Activated CD8-positive, alpha-beta memory T cell treated with anti-CD3 and anti-CD28 coated beads for 4 hours (primary cell): ENCODE results near the gene DOCK7.
"Not testable (repeated sequence)": the region's sequence is repeated elsewhere in the genome, so short reads cannot be mapped to it uniquely, and the experiment has no call there.

Source experiments
- DNase-seq, 2 donors: peaks; one replicate each; pipeline ENCODE4 v3.0.0-alpha.2; 2020; ENCODE audit warnings: low read depth in 2 of 2

Gene DOCK7

DNA sequence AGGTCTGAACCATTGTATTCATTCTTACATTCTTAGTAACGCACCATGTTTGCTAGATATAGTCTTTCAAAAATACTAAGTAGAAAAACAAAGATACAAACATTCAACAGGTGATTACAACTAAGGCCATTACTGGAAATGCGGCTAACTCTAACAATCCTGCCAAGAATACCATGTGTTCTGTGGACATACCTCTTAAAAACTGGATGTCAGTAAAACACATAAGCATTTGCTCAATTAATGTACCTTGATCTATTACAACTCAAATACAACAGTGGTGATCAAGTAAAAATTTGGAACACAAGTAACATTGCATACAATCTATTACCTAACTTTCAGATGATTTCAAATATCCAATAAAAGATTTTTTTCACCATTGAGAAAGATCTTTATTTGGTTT is 75.4 kb downstream of the DOCK7 start:
- no peak for DNase-seq

- not testable (repeated sequence) for DNase-seq
Observed at GRCh38 chr1:62610588-62610987, 77.6 kb downstream of the DOCK7 start.

DNA sequence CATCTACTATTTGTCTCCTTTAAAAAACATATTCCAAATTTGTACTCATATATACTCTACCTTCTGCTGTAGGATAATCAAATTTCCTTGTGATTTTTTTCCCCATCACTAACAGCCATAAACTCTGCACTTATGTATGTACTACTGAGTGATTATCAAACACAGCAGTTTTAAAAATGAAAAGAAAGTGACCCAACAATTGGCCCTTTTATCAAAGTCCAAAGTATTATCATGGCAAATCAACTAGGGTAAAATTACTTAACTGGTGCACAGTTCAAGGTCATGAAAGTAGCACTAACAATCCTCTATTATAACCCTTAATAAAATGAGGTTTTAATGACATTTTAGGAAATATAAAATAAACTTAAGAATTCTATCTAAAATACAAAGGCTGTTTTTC is 79.3 kb downstream of the DOCK7 start:
- DNase-seq = no peak

DNA sequence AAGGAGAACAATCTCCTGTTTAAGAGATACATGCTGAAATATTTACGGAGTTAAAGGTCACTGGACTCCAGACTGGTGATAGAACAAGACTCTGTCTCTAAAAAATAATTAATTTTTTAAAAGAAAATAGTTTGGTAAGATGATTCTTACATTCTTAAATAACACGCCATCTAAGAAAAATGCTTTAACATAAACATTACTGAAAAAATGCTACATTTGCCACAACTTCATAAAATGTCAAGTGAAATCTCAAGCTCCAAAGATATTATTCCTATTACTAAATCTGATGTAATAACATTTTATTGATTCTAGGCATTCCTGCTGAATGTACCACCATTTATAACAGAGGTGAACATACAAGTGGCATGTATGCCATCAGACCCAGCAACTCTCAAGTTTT is 86.7 kb downstream of the DOCK7 start:
- DNase-seq = no peak

DNA sequence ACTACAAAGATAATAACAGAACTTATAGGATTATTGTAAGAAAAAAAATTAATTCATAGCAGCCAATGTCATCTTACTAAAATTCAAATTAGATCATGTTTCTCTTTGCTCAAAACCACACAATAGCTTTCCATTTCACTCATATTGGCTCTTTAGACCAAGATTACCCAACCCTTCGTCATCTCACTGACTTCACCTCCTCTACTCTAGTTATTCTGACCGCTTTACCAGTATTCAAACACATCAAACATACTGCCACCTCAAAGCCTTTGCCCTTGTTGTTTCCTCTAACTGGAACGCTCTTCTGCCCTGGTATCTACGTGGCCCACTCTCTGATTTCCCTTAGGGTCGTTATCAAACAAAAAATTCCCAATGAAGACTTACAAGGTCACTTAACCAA is 89.1 kb downstream of the DOCK7 start:
- no peak for DNase-seq

- no peak for DNase-seq
Observed at GRCh38 chr1:62597281-62597680, 90.9 kb downstream of the DOCK7 start, which contains the start of gene ANGPTL3. TSS of gene ANGPTL3 (plus strand) at chr1:62597520. CDS start at chr1:62597567, 47 bp downstream.

- no peak for DNase-seq
Observed at GRCh38 chr1:62595647-62596046, 92.5 kb downstream of the DOCK7 start.

DNA sequence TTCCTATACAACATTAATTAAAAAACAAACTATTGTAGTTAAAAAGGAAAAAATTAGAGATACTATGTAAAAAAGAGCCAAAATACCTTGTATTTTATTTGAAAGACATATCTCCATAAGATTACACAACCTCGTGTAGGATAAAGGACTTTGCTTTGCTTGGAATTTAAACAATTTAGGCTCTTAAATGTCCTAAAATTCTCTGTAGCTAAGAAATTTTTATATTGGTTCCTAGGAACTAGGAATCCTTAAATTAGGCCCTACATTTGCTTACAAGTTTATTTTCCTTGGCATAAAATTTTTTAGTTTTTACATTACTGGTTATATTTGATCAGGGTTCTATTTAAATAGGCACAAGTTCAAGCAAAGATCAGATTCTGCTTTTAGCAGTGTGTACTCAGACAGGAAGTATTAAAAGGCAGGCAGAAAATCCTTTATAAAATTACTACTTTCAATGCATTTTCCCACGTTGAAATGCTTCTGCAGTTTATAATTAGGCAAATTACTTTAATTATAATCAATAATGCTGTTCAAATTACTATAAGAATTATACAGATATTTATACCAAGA is 94.3 kb downstream of the DOCK7 start:
- DNase-seq = no peak

- DNase-seq = no peak
Observed at GRCh38 chr1:62590970-62591368, 97.2 kb downstream of the DOCK7 start.

DNA sequence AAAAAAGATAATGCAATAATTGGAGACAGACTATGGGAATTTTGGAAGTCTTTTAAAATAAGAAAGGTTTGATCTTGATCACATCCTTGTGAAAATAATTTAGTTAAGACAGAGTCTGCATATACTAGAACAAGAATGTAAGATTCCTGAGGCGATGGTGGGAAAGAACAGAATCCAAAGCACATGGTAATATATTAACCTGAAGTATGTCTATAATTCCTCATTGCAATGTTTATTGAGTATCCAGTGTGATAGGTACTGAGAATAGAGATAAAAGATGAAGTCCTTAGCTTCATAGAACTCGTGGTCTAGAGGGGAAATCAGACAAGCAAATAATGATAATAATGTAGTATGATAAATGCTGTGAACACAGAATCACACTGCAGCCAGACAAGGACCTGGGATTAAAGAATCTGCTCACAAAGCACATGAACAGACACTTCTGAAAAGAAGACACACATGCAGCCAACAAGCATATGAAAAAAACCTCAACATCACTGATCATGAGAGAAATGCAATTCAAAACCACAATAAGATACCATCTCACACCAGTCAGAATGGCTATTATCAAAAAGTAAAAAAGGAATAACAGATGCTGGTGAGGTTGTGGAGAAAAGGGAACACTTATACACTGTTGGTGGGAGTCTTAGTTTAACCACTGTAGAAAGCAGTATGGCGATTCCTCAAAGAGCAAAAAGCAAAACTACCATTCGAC is 97.8 kb downstream of the DOCK7 start:
- no peak for DNase-seq

DNA sequence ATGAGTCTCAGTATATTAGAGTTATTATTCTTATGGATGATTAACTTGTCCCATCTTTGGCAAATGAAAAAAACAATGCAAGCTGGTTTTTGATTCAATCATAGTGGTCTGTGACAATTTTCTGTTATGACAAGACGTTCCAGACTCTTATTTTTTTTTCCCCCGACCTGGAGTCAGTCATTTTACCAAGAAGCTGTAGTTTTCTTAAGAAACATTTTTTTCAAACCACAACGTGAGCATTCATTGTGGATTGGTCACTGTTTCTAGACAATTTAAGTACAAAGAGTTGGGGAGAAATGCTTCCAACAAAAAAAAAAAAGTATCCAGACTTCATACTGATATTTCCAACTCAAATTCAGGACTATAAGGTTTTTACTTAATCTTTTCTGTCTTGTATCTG is 98.9 kb downstream of the DOCK7 start:
- DNase-seq = no peak

GRCh38 chr1:62588000-62588399 is 100.2 kb downstream of the DOCK7 start:
- DNase-seq = no peak

DNA sequence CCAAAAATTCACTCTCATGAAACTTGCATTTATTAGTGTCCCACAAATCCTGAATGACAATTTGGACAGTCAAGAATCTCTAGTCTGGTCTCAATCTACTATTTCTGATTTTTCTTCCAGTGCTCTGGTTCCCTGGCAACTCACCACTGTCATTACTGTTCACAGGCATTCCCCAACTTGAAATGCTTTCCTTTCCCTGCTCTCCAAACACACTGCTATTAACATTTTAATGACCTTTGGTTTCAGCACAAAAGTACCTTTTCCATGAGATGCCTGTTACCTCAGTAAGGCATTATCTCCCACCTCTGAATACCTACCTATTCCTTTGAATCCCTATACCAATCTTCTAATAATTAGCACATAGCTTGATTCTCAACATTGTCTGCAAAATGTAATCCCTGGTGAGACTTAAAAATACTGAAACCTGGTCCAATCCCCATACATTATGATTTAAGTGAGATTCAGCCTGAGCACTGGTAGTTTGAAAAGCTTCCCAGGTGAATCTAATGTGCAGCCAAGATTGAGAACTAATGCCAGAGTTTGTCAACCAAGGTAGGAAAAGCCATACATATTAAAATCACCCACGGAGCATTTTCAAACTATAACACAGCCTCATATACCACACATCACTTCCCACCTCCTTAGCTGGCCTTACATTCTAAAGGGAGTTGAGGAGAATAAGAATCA is 102.6 kb downstream of the DOCK7 start:
- DNase-seq = no peak

GRCh38 chr1:62573675-62574074 is 114.5 kb downstream of the DOCK7 start:
- DNase-seq = no peak

GRCh38 chr1:62572476-62572875 is 115.7 kb downstream of the DOCK7 start:
- no peak for DNase-seq

- not testable (repeated sequence) for DNase-seq
Observed at GRCh38 chr1:62571517-62571916, 116.7 kb downstream of the DOCK7 start.

DNA sequence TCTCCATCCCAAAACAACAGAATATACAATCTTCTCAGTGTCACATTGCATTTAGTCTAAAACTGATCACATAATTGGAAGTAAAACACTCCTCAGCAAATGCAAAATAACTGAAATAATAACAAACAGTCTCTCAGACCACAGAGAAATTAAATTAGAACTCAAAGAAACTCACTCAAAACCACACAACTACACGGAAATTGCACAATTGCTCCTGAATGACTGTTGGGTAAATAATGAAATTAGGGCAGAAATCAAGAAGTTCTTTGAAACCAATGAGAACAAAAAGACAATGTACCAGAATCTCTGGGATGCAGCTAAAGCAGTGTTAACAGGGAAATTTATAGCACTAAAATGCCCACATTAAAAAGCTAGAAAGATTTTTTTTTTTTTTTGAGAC is 120.3 kb downstream of the DOCK7 start:
- not testable (repeated sequence) for DNase-seq

DNA sequence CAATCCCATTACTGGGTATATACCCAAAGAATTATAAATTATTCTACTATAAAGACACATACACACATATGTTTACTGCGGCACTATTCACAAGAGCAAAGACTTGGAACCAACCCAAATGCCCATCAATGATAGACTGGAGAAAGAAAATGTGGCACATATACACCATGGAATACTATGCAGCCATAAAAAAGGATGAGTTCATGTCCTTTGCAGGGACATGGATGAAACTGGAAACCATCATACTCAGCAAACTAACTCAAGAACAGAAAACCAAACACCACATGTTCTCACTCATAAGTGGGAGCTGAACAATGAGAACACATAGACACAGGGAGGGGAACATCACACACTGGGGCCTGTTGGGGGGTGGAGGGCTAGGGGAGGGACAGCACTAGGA is 121.0 kb downstream of the DOCK7 start:
- not testable (repeated sequence) for DNase-seq

DNA sequence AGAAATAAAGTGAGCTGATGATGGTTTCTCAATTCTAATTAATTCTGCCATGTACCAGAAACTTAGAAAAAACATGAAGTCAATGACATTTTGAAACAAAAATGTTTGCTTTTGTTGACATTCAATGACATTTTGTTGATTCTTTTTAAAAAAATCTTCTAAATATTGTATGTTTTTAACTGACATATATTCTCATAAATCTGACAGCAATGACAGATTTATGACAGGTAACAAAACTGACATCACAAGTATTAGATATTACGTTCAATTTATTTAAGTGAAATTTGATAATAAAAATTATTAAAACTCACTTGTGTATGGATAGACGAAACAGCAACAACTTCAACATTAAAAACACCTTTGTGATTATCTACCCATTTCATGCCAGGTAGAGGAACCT is 126.9 kb downstream of the DOCK7 start:
- no peak for DNase-seq

DNA sequence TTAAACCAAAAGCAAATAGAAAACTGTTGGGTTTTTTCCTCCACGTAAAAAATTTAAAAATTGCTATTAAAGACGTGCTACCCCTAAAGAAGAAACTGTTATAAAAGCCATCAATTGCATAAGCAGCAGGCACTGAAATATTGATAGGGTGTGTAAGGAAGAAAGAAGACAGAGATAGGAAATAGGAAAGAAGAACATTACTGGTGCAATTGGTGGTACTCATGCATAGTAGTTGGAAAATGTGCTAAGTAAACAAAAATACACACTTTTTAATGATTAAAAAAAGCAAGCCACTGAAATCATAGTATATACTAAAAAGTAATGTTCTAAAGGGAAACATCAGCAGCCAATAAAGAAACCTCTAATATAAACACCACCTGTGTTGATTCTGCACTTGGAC is 143.6 kb downstream of the DOCK7 start:
- no peak for DNase-seq

- DNase-seq = no peak
Observed at GRCh38 chr1:62541048-62541447, 147.1 kb downstream of the DOCK7 start.

GRCh38 chr1:62539028-62539447 is 149.1 kb downstream of the DOCK7 start:
- no peak for DNase-seq

GRCh38 chr1:62536865-62537264 is 151.3 kb downstream of the DOCK7 start:
- no peak for DNase-seq
